ENCODE results near the gene MRNIP. TPM values are rescaled to one million over a fixed set of nuclear protein-coding genes. Genes with fewer than 3 reads are reported as not detected.

The MRNIP gene
- polyA plus RNA-seq, 3 donors from 2014 or later, result 3.4 to 6.2 (median 4.2) TPM

- peaks cover 48 to 62% of the 10 kb centered on the region in 2 donors for H3K4me1 Mint-ChIP-seq
- peak overlapping the region in 3 of 6 donors; percentile 40 to 65 (median 58) for H3K27ac Mint-ChIP-seq
- DNase-seq, result no peak
- peaks cover 7 to 29% (median 8%) of the 10 kb centered on the region in 3 donors for H3K36me3 Mint-ChIP-seq
- H3K27me3 Mint-ChIP-seq (ENCODE audit: low read depth in 3 of 3), result peaks cover 23 to 33% (median 24%) of the 10 kb centered on the region in 3 donors
- no peaks in the 10 kb centered on the region for H3K9me3 Mint-ChIP-seq
- no peak overlapping the region for H3K4me3 Mint-ChIP-seq
Observed at GRCh38 chr5:179823937-179824744, 34.5 kb downstream of the MRNIP start.

- peaks cover 55 to 62% of the 10 kb centered on the region in 2 donors for H3K4me1 Mint-ChIP-seq
- H3K9me3 Mint-ChIP-seq, result no peaks in the 10 kb centered on the region
- peaks cover 26 to 41% (median 33%) of the 10 kb centered on the region in 3 donors for H3K27me3 Mint-ChIP-seq (ENCODE audit: low read depth in 3 of 3)
- H3K27ac Mint-ChIP-seq, result peak overlapping the region; percentile 95 to 100 (median 100)
- H3K36me3 Mint-ChIP-seq, result peaks cover 3 to 18% (median 4%) of the 10 kb centered on the region in 3 donors
- peak overlapping the region; percentile 93 to 99 (median 96) for H3K4me3 Mint-ChIP-seq
- no peak for DNase-seq
Observed at GRCh38 chr5:179822444-179822990, 36.1 kb downstream of the MRNIP start.

- H3K9me3 Mint-ChIP-seq, result no peaks in the 10 kb centered on the region
- peak overlapping the region; percentile 93 to 99 (median 96) for H3K4me3 Mint-ChIP-seq
- no peak for DNase-seq
- H3K36me3 Mint-ChIP-seq, result peaks cover 3 to 16% (median 4%) of the 10 kb centered on the region in 3 donors
- peak overlapping the region; percentile 95 to 100 (median 100) for H3K27ac Mint-ChIP-seq
- peaks cover 26 to 40% (median 33%) of the 10 kb centered on the region in 3 donors for H3K27me3 Mint-ChIP-seq (ENCODE audit: low read depth in 3 of 3)
- H3K4me1 Mint-ChIP-seq, result peaks cover 57 to 60% of the 10 kb centered on the region in 2 donors
Observed at GRCh38 chr5:179822059-179822432, 36.6 kb downstream of the MRNIP start.

GRCh38 chr5:179821298-179822058 lies 37.1 kb downstream of the MRNIP start:
- peaks cover 0 to 12% (median 0%) of the 10 kb centered on the region in 3 donors for H3K36me3 Mint-ChIP-seq
- DNase-seq, result peak; percentile 95 to 97 (median 95)
- peaks cover 53 to 55% of the 10 kb centered on the region in 2 donors for H3K4me1 Mint-ChIP-seq
- H3K27me3 Mint-ChIP-seq (ENCODE audit: low read depth in 3 of 3), result peaks cover 26 to 40% (median 33%) of the 10 kb centered on the region in 3 donors
- peak overlapping the region; percentile 93 to 99 (median 96) for H3K4me3 Mint-ChIP-seq
- H3K9me3 Mint-ChIP-seq, result no peaks in the 10 kb centered on the region
- peak overlapping the region; percentile 95 to 100 (median 100) for H3K27ac Mint-ChIP-seq

GRCh38 chr5:179820483-179821297 lies 37.9 kb downstream of the MRNIP start, which contains the start of gene SQSTM1:
Gene SQSTM1 (plus strand): TSS chr5:179820905. CDS start chr5:179820937, 32 bp downstream.
- Mint-ChIP-seq H3K27me3 (ENCODE audit: low read depth in 3 of 3) (peaks cover 23 to 38% (median 31%) of the 10 kb centered on the region in 3 donors), H3K4me1 (peaks cover 55% of the 10 kb centered on the region in 2 donors), H3K27ac (peak within 1 kb of the TSS; percentile 95 to 100 (median 100)), H3K9me3 (no peaks in the 10 kb centered on the region), H3K36me3 (peaks cover 0 to 12% (median 0%) of the 10 kb centered on the region in 3 donors), H3K4me3 (peak within 1 kb of the TSS; percentile 93 to 99 (median 96))
- DNase-seq, result peak; percentile 86 to 90 (median 88)

- H3K4me1 Mint-ChIP-seq, result peaks cover 49 to 55% of the 10 kb centered on the region in 2 donors
- H3K27me3 Mint-ChIP-seq (ENCODE audit: low read depth in 3 of 3), result peaks cover 23 to 38% (median 28%) of the 10 kb centered on the region in 3 donors
- no peaks in the 10 kb centered on the region for H3K9me3 Mint-ChIP-seq
- H3K27ac Mint-ChIP-seq, result peak overlapping the region; percentile 88 to 99 (median 94)
- DNase-seq, result no peak
- H3K36me3 Mint-ChIP-seq, result peaks cover 0 to 10% (median 0%) of the 10 kb centered on the region in 3 donors
- peak overlapping the region; percentile 74 to 99 (median 88) for H3K4me3 Mint-ChIP-seq
Observed at GRCh38 chr5:179820127-179820482, 38.5 kb downstream of the MRNIP start.

- Mint-ChIP-seq H3K4me1 (peaks cover 43 to 50% of the 10 kb centered on the region in 2 donors), H3K27me3 (ENCODE audit: low read depth in 3 of 3) (peaks cover 23 to 40% (median 30%) of the 10 kb centered on the region in 3 donors), H3K27ac (peak overlapping the region; percentile 88 to 99 (median 94))
Observed at GRCh38 chr5:179819296-179820126, 39.1 kb downstream of the MRNIP start.

GRCh38 chr5:179818746-179819295 lies 39.8 kb downstream of the MRNIP start:
- peak overlapping the region; percentile 78 to 99 (median 94) for H3K27ac Mint-ChIP-seq
- H3K4me1 Mint-ChIP-seq, result peaks cover 40 to 48% of the 10 kb centered on the region in 2 donors

More at GRCh38 chr5:179819296-179820126, 39.1 kb downstream of the MRNIP start:
- H3K36me3 Mint-ChIP-seq, result peaks cover 0 to 4% (median 0%) of the 10 kb centered on the region in 3 donors
- H3K9me3 Mint-ChIP-seq, result no peaks in the 10 kb centered on the region
- H3K4me3 Mint-ChIP-seq, result peak overlapping the region; percentile 74 to 99 (median 88)
- DNase-seq, result peak in 2 of 3 donors; percentile 57 to 59

GRCh38 chr5:179817890-179818745 lies 40.5 kb downstream of the MRNIP start:
- Mint-ChIP-seq H3K27ac (peak overlapping the region; percentile 51 to 99 (median 94)), H3K9me3 (no peaks in the 10 kb centered on the region), H3K4me3 (peak overlapping the region; percentile 81 to 88 (median 84)), H3K27me3 (ENCODE audit: low read depth in 3 of 3) (peaks cover 20 to 40% (median 27%) of the 10 kb centered on the region in 3 donors), H3K36me3 (peaks cover 0 to 3% (median 0%) of the 10 kb centered on the region in 3 donors), H3K4me1 (peaks cover 35 to 43% of the 10 kb centered on the region in 2 donors)
- no peak for DNase-seq

More at GRCh38 chr5:179818746-179819295, 39.8 kb downstream of the MRNIP start:
- DNase-seq, result peak; percentile 92 to 95 (median 93)
- Mint-ChIP-seq H3K27me3 (ENCODE audit: low read depth in 3 of 3) (peaks cover 23 to 40% (median 30%) of the 10 kb centered on the region in 3 donors), H3K4me3 (peak overlapping the region; percentile 81 to 88 (median 84)), H3K36me3 (peaks cover 0 to 3% (median 0%) of the 10 kb centered on the region in 3 donors), H3K9me3 (no peaks in the 10 kb centered on the region)

- peak overlapping the region; percentile 47 to 82 (median 49) for H3K4me3 Mint-ChIP-seq
- peaks cover 0 to 6% (median 0%) of the 10 kb centered on the region in 3 donors for H3K36me3 Mint-ChIP-seq
- peaks cover 20 to 37% (median 27%) of the 10 kb centered on the region in 3 donors for H3K27me3 Mint-ChIP-seq (ENCODE audit: low read depth in 3 of 3)
- DNase-seq, result no peak
- H3K9me3 Mint-ChIP-seq, result no peaks in the 10 kb centered on the region
- H3K4me1 Mint-ChIP-seq, result peaks cover 28 to 36% of the 10 kb centered on the region in 2 donors
- peak overlapping the region in 4 of 6 donors; percentile 48 to 99 (median 74) for H3K27ac Mint-ChIP-seq
Observed at GRCh38 chr5:179817470-179817840, 41.2 kb downstream of the MRNIP start.

Measured in immature natural killer cell (primary cell).